Ishikawa (cell line): ENCODE measurements around the gene RIC8B.

ENCODE experiments used
- CEBPB ChIP-seq: IDR thresholded peaks from 2 replicates; pipeline ENCODE4 v1.6.1; 2012
- CREB1 ChIP-seq: IDR thresholded peaks from 2 replicates; pipeline ENCODE4 v1.6.1; 2012; ENCODE audit warnings: low read depth
- EP300 ChIP-seq: IDR thresholded peaks from 2 replicates; pipeline ENCODE4 v1.6.1; 2012; ENCODE audit warnings: borderline replicate concordance
- FOXM1 ChIP-seq: IDR thresholded peaks from 2 replicates; pipeline ENCODE4 v1.6.1; 2012; ENCODE audit warnings: low read depth, borderline replicate concordance
- NFIC ChIP-seq: IDR thresholded peaks from 2 replicates; pipeline ENCODE4 v1.6.1; 2012
- REST ChIP-seq: IDR thresholded peaks from 2 replicates; pipeline ENCODE4 v1.6.1; 2012; ENCODE audit warnings: low read depth, mild to moderate bottlenecking
- TAF1 ChIP-seq: IDR thresholded peaks from 2 replicates; pipeline ENCODE4 v1.6.1; 2012; ENCODE audit warnings: low read depth, mild to moderate bottlenecking
- USF1 ChIP-seq: IDR thresholded peaks from 2 replicates; pipeline ENCODE4 v1.6.1; 2012
- YY1 ChIP-seq: IDR thresholded peaks from 2 replicates; pipeline ENCODE4 v1.6.1; 2012; ENCODE audit warnings: low read depth

GRCh38 chr12:106837782-106838181 is 63.3 kb downstream of the RIC8B start:
- TF ChIP-seq NFIC, result no peak
- no peak for TF ChIP-seq FOXM1
- TF ChIP-seq REST, result no peak
- no peak for TF ChIP-seq EP300
- TF ChIP-seq TAF1, result no peak
- TF ChIP-seq CEBPB, result no peak
- TF ChIP-seq CREB1, result no peak
- TF ChIP-seq USF1, result no peak
- no peak for TF ChIP-seq YY1
